Stomach smooth muscle (tissue), 2 donors: ENCODE results near the gene MAP3K15.

Experiments used
- H3K27ac ChIP-seq: one replicate; pipeline ENCODE4 v1.7.0; 2013; ENCODE audit warnings: mild to moderate bottlenecking, low read length, inconsistent platforms
- H3K27me3 ChIP-seq, 2 donors: one replicate each; pipeline ENCODE4 v1.7.0; 2013; ENCODE audit warnings: low read length in 2 of 2; ENCODE audit not compliant: insufficient read depth in 2 of 2, control insufficient read depth in 1 of 2
- H3K36me3 ChIP-seq, 2 donors: one replicate each; pipeline ENCODE4 v1.7.0; 2013; ENCODE audit warnings: low read length in 2 of 2; ENCODE audit not compliant: control insufficient read depth in 2 of 2, insufficient read depth in 2 of 2
- H3K4me1 ChIP-seq: one replicate; pipeline ENCODE4 v1.7.0; 2013; ENCODE audit warnings: low read length; ENCODE audit not compliant: control insufficient read depth, insufficient read depth
- H3K4me3 ChIP-seq, 2 donors: one replicate each; pipeline ENCODE4 v1.7.0; 2013; ENCODE audit warnings: low read length in 2 of 2
- H3K9ac ChIP-seq, 2 donors: one replicate each; pipeline ENCODE4 v1.7.0; 2013; ENCODE audit warnings: low read length in 2 of 2, mild to moderate bottlenecking in 1 of 2
- H3K9me3 ChIP-seq, 2 donors: one replicate each; pipeline ENCODE4 v1.7.0; 2013; ENCODE audit warnings: low read length in 2 of 2; ENCODE audit not compliant: control insufficient read depth in 2 of 2
- donor health status: healthy.
- donor health status: Pancreatic carcinoma.

Gene MAP3K15

DNA sequence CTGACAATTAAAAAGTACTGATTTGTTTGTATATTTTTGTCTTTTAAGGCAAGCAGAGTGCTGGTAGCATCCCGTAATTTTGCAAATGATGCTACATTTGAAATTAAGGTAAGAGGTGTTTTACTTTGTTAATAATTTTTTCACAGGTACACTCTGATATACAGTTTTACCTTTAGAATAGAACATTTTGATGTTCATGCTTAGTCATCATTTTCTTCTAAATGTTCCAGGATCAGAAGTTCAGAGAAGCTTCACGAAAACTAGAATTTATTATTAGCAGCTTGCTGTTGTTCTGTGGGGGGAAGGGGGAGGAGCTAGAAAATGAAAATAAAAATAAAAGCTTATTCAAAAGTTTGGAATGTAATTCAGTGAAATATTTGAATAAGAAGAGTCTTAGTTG lies 166.0 kb downstream of the MAP3K15 start:
- H3K4me3 ChIP-seq, result no peak overlapping the region

DNA sequence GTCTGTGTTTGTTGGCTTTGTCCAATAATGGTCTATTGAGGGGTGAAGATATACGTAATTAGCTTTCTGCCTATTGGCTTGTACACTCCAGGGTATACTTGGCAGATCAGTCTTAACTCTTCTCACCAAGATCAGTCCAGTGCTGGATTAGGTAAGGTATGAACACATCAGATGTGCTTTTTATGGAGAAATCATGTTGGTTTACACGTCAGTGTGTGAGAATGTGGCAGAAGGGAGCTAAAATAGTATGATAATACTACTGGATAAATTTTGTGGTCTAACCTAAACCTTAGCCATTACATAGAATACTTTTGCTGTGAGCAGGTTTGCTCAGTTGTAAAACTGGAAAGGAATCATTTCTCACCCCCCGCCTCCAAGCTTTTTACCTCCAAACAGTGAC lies 167.4 kb downstream of the MAP3K15 start:
- no peak overlapping the region for H3K4me3 ChIP-seq
- peaks cover 9 to 11% of the 10 kb centered on the region in 2 donors for H3K36me3 ChIP-seq
- H3K27ac ChIP-seq, result no peak overlapping the region
- H3K9me3 ChIP-seq, result no peaks in the 10 kb centered on the region
- peaks cover 6% of the 10 kb centered on the region for H3K4me1 ChIP-seq
- H3K9ac ChIP-seq, result no peak overlapping the region
- H3K27me3 ChIP-seq, result peaks cover 0 to 4% of the 10 kb centered on the region in 2 donors

More for the DNA sequence above, 166.0 kb downstream of the MAP3K15 start:
- no peak overlapping the region for H3K9ac ChIP-seq
- H3K27ac ChIP-seq, result no peak overlapping the region
- H3K27me3 ChIP-seq, result peaks cover 0 to 4% of the 10 kb centered on the region in 2 donors
- peaks cover 6% of the 10 kb centered on the region for H3K4me1 ChIP-seq
- no peaks in the 10 kb centered on the region for H3K9me3 ChIP-seq
- H3K36me3 ChIP-seq, result peaks cover 15 to 17% of the 10 kb centered on the region in 2 donors

DNA sequence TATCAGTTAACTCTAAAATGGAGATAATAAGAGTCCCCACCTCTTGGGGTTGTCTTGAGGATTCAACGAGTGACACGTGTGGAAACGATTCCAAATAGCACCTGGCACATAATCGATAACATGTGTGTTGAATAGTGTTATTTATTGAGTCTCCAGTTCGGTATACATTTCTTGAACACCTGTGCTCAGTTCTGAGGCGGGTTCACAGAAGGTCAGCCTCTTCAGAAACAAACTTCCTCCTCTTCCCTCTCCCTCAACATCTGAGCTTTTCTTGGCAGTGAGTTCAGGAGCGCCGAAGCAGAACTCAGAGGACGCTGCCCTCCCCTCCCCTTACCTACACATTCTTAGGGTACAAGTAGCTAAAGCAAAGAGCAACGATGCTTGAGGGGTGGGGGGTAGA lies 170.6 kb downstream of the MAP3K15 start:
- peak overlapping the region; percentile 85 for H3K27ac ChIP-seq
- peak overlapping the region; percentile 85 for H3K9ac ChIP-seq
- peaks cover 0 to 1% of the 10 kb centered on the region in 2 donors for H3K36me3 ChIP-seq
- H3K27me3 ChIP-seq, result peaks cover 0 to 3% of the 10 kb centered on the region in 2 donors
- no peaks in the 10 kb centered on the region for H3K9me3 ChIP-seq
- H3K4me3 ChIP-seq, result peak overlapping the region; percentile 86 to 90
- H3K4me1 ChIP-seq, result peaks cover 6% of the 10 kb centered on the region

DNA sequence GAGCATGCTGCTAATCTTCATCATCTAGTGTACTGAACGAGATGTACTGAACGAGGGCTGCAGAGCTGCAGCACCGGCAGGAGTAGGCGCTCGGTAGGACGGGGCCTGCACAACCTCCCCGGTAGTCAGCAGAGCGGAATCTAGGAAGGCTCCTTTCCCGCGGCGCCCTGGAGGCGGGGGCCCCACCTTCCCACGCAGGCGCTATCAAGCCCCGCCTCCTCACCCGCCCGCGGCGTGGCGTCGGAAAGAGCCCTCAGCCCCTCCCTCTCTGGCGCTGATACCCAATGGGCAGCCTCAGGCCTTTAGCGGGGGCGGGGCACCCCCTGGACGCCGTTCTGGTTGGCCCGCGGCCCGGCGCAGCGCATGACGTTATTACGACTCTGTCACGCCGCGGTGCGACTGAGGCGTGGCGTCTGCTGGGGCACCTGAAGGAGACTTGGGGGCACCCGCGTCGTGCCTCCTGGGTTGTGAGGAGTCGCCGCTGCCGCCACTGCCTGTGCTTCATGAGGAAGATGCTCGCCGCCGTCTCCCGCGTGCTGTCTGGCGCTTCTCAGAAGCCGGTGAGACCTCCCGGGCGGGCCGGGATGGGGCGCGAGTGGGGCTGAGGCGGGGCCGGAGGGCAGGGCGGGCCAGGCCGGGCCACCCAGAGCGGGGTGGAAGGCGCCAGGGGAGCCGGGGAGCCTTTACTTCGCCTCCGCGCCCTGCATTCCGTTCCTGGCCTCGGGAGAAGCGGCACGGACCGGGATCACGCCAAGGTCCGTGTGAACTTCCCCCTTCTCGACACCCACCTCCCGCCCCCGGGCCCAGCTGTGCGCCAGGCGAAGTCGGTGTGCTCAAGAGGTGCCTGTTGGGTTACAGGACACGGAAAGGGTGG lies 171.5 kb downstream of the MAP3K15 start, which contains the start of gene PDHA1:
PDHA1 (plus strand) TSS at position 393 of the 874 bp plus-strand sequence; CDS start at position 504, 111 bp downstream.
- H3K27ac ChIP-seq, result peak within 1 kb of the TSS; percentile 85
- no peaks in the 10 kb centered on the region for H3K9me3 ChIP-seq
- peak within 1 kb of the TSS; percentile 85 for H3K9ac ChIP-seq
- peak within 1 kb of the TSS; percentile 86 to 90 for H3K4me3 ChIP-seq
- no peaks in the 10 kb centered on the region for H3K36me3 ChIP-seq
- peaks cover 6% of the 10 kb centered on the region for H3K4me1 ChIP-seq
- peaks cover 0 to 3% of the 10 kb centered on the region in 2 donors for H3K27me3 ChIP-seq

DNA sequence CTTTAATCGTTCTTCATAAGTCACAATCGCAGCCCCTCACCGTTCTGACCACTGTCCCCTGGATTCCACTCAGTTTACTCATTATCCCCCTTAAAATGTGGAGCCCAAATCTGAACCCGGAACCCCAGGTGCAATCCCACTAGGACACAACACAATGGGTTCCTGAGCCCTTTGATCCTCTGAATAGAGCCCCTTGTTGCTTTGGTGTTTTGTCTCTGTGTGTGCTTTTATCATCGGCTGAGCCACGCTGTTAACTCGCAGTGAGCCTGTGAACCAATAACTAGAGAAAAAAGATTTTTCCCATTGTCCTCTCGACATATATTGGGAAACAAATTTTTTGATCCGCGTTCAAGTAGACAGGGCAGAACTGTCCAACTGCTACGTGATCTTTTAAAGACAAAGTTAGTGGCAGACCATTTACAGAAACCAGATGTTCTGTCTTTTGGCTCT lies 172.2 kb downstream of the MAP3K15 start:
- Histone ChIP-seq H3K27me3 (peaks cover 0 to 3% of the 10 kb centered on the region in 2 donors), H3K9ac (peak overlapping the region; percentile 47 to 70), H3K4me3 (peak overlapping the region; percentile 63 to 86), H3K4me1 (peaks cover 6% of the 10 kb centered on the region), H3K9me3 (no peaks in the 10 kb centered on the region), H3K27ac (peak overlapping the region; percentile 85), H3K36me3 (no peaks in the 10 kb centered on the region)

- H3K4me3 ChIP-seq, result no peak overlapping the region
- H3K4me1 ChIP-seq, result peaks cover 6% of the 10 kb centered on the region
- no peak overlapping the region for H3K9ac ChIP-seq
- H3K9me3 ChIP-seq, result no peaks in the 10 kb centered on the region
- peaks cover 0 to 3% of the 10 kb centered on the region in 2 donors for H3K27me3 ChIP-seq
- H3K27ac ChIP-seq, result peak overlapping the region; percentile 85
- H3K36me3 ChIP-seq, result no peaks in the 10 kb centered on the region
Observed at GRCh38 chrX:19342331-19342906, 172.9 kb downstream of the MAP3K15 start.

DNA sequence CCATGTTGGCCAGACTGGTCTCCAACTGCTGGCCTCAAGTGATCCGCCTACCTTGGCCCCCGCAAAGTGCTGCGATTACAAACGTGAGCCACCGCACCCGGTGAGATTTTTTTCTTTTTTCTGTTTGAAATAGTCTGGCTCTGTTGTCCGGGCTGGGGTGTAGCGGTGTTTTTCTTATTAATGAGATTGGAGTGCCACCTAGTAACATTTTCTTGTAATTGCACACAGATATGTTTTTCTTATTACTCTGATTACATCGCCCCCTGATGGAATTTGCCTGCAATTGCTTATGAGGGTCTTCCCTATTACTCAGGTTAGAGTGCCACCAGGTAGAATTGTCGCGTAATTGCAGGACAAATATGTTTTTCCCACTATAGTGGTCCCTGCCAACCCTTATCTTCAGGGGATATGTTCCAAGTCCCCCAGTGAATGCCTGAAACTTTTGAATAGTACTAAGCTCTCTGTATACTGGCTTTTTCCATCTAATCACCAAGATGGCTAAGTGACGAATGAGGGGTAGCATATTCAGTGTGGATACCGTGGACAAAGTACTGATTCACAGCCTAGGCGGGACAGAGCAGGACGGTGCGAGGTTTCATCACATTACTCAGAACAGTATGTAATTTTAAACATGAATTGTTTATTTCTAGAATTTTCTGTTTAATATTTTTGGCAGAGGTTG lies 180.2 kb downstream of the MAP3K15 start:
- Histone ChIP-seq H3K9me3 (peaks cover 5 to 7% of the 10 kb centered on the region in 2 donors), H3K9ac (no peak overlapping the region), H3K27ac (no peak overlapping the region), H3K4me3 (no peak overlapping the region), H3K36me3 (no peaks in the 10 kb centered on the region), H3K4me1 (no peaks in the 10 kb centered on the region), H3K27me3 (no peaks in the 10 kb centered on the region)

DNA sequence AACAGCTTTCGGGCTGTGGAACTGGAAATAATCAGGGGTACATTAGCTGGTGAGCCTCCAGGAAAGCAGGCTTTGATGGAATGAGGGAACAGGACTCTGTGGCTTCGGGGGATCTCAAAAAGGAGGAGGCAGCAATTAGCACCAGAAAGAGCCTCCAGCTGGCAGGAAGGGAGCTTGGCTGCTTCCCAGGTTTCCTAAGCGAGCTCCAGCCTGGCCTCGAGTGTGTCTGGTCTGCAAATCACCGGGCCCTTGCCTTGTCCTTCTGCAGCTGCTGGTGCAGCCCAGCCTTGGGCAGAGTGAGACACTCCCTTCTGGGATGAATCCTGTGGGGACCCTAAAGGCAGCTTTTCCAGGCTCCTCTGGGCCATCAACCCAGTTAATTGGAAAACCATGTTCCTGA lies 182.3 kb downstream of the MAP3K15 start:
- Histone ChIP-seq H3K27me3 (no peaks in the 10 kb centered on the region), H3K9ac (no peak overlapping the region), H3K4me3 (no peak overlapping the region), H3K27ac (no peak overlapping the region), H3K9me3 (peaks cover 5 to 7% of the 10 kb centered on the region in 2 donors), H3K36me3 (no peaks in the 10 kb centered on the region), H3K4me1 (no peaks in the 10 kb centered on the region)

DNA sequence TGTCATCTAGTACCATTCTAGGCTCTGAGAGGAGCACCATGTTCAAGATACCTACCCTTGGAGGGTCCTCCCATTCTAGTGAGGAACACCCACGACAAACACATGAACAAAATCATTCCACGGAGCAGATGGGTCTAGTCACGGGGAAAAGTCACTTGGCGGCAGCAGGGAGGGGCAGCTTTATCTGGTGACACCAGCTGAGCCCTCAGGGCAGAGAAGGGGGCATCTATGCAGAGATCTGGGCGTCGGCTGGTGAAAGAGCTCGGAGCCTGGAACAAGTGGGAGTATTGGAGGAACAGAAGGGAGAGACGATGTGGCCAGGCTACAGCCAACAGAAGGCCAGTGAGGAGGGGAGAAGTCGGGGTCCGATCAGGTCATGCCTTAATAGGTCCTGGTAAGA lies 183.5 kb downstream of the MAP3K15 start:
- no peaks in the 10 kb centered on the region for H3K4me1 ChIP-seq
- peaks cover 5 to 7% of the 10 kb centered on the region in 2 donors for H3K9me3 ChIP-seq
- no peaks in the 10 kb centered on the region for H3K36me3 ChIP-seq
- H3K27me3 ChIP-seq, result peaks cover 0 to 3% of the 10 kb centered on the region in 2 donors
- no peak overlapping the region for H3K27ac ChIP-seq
- H3K9ac ChIP-seq, result no peak overlapping the region
- no peak overlapping the region for H3K4me3 ChIP-seq

- Histone ChIP-seq H3K4me3 (no peak overlapping the region), H3K9ac (no peak overlapping the region), H3K4me1 (no peaks in the 10 kb centered on the region), H3K27ac (no peak overlapping the region), H3K36me3 (no peaks in the 10 kb centered on the region), H3K27me3 (peaks cover 0 to 3% of the 10 kb centered on the region in 2 donors), H3K9me3 (no peaks in the 10 kb centered on the region)
Observed at GRCh38 chrX:19326567-19326966, 188.7 kb downstream of the MAP3K15 start.
